Neural progenitor cell (in vitro differentiated cells): ENCODE data around the gene DCX.

Experiments
- EZH2 ChIP-seq: fragments of 200-600 bp; sonication (generic); IDR thresholded peaks from 2 replicates; pipeline ENCODE4 v1.6.1; 2017; ENCODE audit warnings: antibody characterized with exemption, mild to moderate bottlenecking, moderate library complexity
- EZH2phosphoT487 ChIP-seq: fragments of 200-600 bp; sonication (generic); IDR thresholded peaks from 2 replicates; pipeline ENCODE4 v1.6.1; 2017; ENCODE audit warnings: antibody characterized with exemption
- TF ChIP-seq, protein P1 (sequence below): fragments of 200-600 bp; sonication (generic); IDR thresholded peaks from 2 replicates; pipeline ENCODE4 v1.5.1; 2017; ENCODE audit warnings: antibody characterized with exemption, mild to moderate bottlenecking

DNA sequence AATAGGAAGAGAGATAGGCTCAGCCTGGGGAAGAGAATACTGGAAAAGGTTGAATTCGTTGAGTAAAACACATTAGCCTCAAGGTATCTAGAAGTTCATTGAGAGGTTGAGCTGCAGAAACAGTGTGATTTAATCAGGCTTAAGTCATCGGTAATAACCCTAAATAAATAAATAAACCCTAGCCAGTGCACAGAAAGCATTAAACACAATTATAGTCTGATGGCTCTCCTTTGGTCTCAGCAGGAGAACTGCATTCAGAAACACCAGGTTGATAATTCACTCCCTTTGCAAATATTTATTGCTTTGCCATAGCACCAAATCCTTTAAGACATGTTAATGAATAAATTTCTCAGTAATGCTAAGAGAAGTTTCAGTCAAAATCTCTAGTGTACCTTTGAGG, 9.6 kb downstream of the DCX start:
- TF ChIP-seq, protein P1, sequence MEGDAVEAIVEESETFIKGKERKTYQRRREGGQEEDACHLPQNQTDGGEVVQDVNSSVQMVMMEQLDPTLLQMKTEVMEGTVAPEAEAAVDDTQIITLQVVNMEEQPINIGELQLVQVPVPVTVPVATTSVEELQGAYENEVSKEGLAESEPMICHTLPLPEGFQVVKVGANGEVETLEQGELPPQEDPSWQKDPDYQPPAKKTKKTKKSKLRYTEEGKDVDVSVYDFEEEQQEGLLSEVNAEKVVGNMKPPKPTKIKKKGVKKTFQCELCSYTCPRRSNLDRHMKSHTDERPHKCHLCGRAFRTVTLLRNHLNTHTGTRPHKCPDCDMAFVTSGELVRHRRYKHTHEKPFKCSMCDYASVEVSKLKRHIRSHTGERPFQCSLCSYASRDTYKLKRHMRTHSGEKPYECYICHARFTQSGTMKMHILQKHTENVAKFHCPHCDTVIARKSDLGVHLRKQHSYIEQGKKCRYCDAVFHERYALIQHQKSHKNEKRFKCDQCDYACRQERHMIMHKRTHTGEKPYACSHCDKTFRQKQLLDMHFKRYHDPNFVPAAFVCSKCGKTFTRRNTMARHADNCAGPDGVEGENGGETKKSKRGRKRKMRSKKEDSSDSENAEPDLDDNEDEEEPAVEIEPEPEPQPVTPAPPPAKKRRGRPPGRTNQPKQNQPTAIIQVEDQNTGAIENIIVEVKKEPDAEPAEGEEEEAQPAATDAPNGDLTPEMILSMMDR = no peak
- TF ChIP-seq EZH2 = no peak
- TF ChIP-seq EZH2phosphoT487 = no peak
